Astrocyte of the spinal cord (primary cell): ENCODE results near the gene IRF2BPL.

Source experiments
- DNase-seq: peaks from one replicate; pipeline ENCODE4 v3.0.0; 2011; ENCODE audit warnings: low read depth, low spot score
- H3K4me3 ChIP-seq: 2 replicates; pipeline ENCODE4 v1.5.1; 2011; ENCODE audit warnings: low read depth, mild to moderate bottlenecking, low read length, moderate library complexity
- CTCF ChIP-seq: IDR thresholded peaks from 2 replicates; pipeline ENCODE4 v1.5.1; 2012; ENCODE audit warnings: low read depth, mild to moderate bottlenecking, low read length, inconsistent platforms
- in situ Hi-C: cut with HindIII; loops from 2 replicates; pipeline ENCODE4 v1.10.0; 2017; ENCODE audit warnings: low sequenced_read_pairs

Gene IRF2BPL

GRCh38 chr14:77063571-77064171 lies 35.2 kb upstream of the IRF2BPL start:
- H3K4me3 ChIP-seq: no peak overlapping the region
- in situ Hi-C loops: no loop called here
- no peak for DNase-seq
- no peak for TF ChIP-seq CTCF

- no peak for TF ChIP-seq CTCF
- no peak for DNase-seq
- in situ Hi-C loops: no loop called here
- no peak overlapping the region for H3K4me3 ChIP-seq
These were observed 33.8 kb upstream of the IRF2BPL start for GRCh38 chr14:77062261-77062660.

- in situ Hi-C loops: no loop called here
- DNase-seq: no peak
These were observed 33.2 kb upstream of the IRF2BPL start for GRCh38 chr14:77061630-77062257.

GRCh38 chr14:77059276-77059915 lies 30.9 kb upstream of the IRF2BPL start:
- peak; percentile 36 for TF ChIP-seq CTCF
- peak; percentile 93 for DNase-seq
- in situ Hi-C loops: no loop called here
- no peak overlapping the region for H3K4me3 ChIP-seq

More at GRCh38 chr14:77061630-77062257, 33.2 kb upstream of the IRF2BPL start:
- TF ChIP-seq CTCF: no peak
- no peak overlapping the region for H3K4me3 ChIP-seq

- no peak for TF ChIP-seq CTCF
- DNase-seq: no peak
- H3K4me3 ChIP-seq: no peak overlapping the region
- in situ Hi-C loops: no loop called here
These were observed 30.3 kb upstream of the IRF2BPL start for GRCh38 chr14:77058785-77059184.

- in situ Hi-C loops: no loop called here
- DNase-seq: no peak
- TF ChIP-seq CTCF: no peak
- no peak overlapping the region for H3K4me3 ChIP-seq
These were observed 29.6 kb upstream of the IRF2BPL start for GRCh38 chr14:77058117-77058516.
